NT2/D1 (cell line): Measurements from ENCODE around the gene MICAL1.

Experiments
- DNase-seq: peaks from one replicate; pipeline ENCODE4 v3.0.0-alpha.2; 2011; ENCODE audit warnings: low read depth, low spot score
- H3K27me3 ChIP-seq: 2 replicates; pipeline ENCODE4 v1.6.0; 2011; ENCODE audit warnings: mild to moderate bottlenecking; ENCODE audit not compliant: insufficient read length, insufficient read depth
- H3K36me3 ChIP-seq: 2 replicates; pipeline ENCODE4 v1.6.1; 2011; ENCODE audit warnings: mild to moderate bottlenecking, low read length, mixed read lengths; ENCODE audit not compliant: insufficient read depth, insufficient read length
- H3K4me1 ChIP-seq: 2 replicates; pipeline ENCODE4 v1.5.1; 2011; ENCODE audit not compliant: insufficient read depth, insufficient read length
- H3K4me3 ChIP-seq: 2 replicates; pipeline ENCODE4 v1.5.1; 2011; ENCODE audit warnings: low read depth; ENCODE audit not compliant: insufficient read length
- H3K9ac ChIP-seq: 2 replicates; pipeline ENCODE4 v1.6.0; 2011; ENCODE audit warnings: low read depth; ENCODE audit not compliant: insufficient read length
- H3K9me3 ChIP-seq: 2 replicates; pipeline ENCODE4 v1.5.1; 2011; ENCODE audit warnings: mild to moderate bottlenecking, low read length; ENCODE audit not compliant: insufficient read depth
- SUZ12 ChIP-seq: IDR thresholded peaks from 2 replicates; pipeline ENCODE4 v1.6.1; 2011; ENCODE audit not compliant: insufficient read length, insufficient read depth; ENCODE audit errors: extremely low read depth
- YY1 ChIP-seq: IDR thresholded peaks from 2 replicates; pipeline ENCODE4 v1.6.1; 2011; ENCODE audit not compliant: insufficient read length, insufficient read depth
- ZNF274 ChIP-seq: IDR thresholded peaks from 2 replicates; pipeline ENCODE4 v1.6.1; 2011; ENCODE audit warnings: mild to moderate bottlenecking, low read depth, low read length

Gene MICAL1

DNA sequence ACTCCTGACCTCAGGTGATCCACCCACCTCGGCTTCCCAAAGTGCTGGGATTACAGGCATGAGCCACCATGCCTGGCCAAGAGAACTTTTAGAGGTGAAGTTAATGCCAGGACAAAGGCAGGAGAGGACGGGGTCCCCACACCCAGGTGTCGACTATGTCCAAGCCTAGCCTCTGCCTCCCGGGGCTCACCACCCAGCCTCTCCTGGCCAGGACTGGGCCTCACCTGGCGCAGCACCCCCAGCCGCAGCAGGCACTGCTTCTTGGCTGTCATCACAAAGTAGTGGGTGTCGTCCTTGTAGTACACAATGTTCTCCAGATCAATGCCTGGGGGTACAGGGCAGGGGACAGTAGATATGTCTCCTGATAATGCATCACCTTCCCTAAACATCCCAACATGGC lies 4.2 kb downstream of the MICAL1 start:
- H3K4me1 ChIP-seq, result peaks cover 12% of the 10 kb centered on the region
- H3K36me3 ChIP-seq, result peaks cover 67% of the 10 kb centered on the region
- no peak for DNase-seq
- no peak overlapping the region for H3K9ac ChIP-seq
- no peaks in the 10 kb centered on the region for H3K9me3 ChIP-seq
- H3K27me3 ChIP-seq, result no peaks in the 10 kb centered on the region
- H3K4me3 ChIP-seq, result no peak overlapping the region
- TF ChIP-seq ZNF274 (no peak), SUZ12 (no peak), YY1 (no peak)

DNA sequence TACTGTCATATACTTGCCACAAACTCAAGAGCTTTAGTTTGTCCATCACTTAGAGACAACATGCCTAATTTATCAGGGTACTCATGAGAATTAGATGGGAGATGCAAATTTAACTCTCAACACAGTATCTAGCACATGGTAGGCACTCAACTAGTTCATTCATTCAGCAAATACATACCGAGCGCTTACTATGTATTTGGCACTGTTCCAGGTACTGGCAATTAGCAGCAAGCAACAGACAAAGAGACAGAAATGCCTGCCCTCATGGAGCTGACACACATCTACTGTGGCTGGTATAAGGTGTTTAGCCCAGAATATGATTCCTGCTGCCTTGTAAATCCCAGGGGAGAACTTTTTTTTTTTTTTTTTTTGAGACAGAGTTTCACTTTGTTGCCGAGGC lies 4.8 kb downstream of the MICAL1 start:
- Histone ChIP-seq H3K9ac (no peak overlapping the region), H3K9me3 (no peaks in the 10 kb centered on the region), H3K4me3 (no peak overlapping the region), H3K27me3 (no peaks in the 10 kb centered on the region), H3K4me1 (peaks cover 12% of the 10 kb centered on the region), H3K36me3 (peaks cover 73% of the 10 kb centered on the region)
- no peak for DNase-seq
- TF ChIP-seq SUZ12 (no peak), YY1 (no peak), ZNF274 (no peak)

DNA sequence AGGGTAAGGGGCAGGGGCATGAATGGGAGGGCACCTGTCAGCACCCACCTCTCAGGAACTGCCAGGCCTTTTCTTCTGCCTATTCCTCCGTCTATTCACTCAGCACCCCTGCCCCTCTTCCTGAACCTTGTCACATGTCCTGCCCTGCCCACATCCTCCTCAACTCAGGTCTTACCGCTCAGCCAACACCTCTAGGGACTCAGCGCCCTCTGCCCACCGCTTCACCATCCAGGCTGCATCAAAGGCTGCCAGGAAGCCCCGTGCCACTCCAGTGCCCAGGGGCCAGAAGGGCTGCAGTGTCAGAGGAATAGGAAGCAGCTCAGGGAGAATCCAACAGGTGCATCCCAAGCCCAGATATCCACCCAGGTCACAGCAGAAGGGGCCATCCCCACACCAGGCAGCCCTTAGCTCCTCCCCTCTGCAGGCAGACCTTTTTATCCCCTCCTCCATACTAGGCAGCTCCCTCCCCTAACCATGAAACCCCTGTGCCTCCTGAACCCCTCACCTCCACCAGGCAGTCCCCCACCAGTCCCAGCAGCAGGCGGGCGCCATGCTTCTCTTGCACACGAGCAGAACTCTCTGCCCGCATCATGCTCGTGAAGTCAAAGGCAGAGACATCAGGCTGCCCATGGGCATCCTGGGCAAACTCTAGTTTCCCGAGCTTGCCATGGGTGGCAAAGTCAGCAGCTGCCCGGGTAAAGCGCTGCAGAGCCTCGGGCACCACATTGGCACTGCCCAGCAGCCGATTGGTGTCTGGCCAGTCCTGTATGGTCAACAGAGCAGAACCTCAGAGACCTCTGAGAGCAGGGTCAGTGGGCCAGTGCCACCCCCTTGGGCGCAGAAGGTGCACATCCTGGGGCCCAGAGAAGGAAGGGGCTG lies 5.5 kb downstream of the MICAL1 start:
- Histone ChIP-seq H3K9ac (no peak overlapping the region), H3K36me3 (peaks cover 80% of the 10 kb centered on the region), H3K4me1 (peaks cover 12% of the 10 kb centered on the region), H3K27me3 (no peaks in the 10 kb centered on the region), H3K4me3 (no peak overlapping the region), H3K9me3 (no peaks in the 10 kb centered on the region)
- no peak for DNase-seq
- TF ChIP-seq SUZ12 (no peak), YY1 (no peak), ZNF274 (no peak)

DNA sequence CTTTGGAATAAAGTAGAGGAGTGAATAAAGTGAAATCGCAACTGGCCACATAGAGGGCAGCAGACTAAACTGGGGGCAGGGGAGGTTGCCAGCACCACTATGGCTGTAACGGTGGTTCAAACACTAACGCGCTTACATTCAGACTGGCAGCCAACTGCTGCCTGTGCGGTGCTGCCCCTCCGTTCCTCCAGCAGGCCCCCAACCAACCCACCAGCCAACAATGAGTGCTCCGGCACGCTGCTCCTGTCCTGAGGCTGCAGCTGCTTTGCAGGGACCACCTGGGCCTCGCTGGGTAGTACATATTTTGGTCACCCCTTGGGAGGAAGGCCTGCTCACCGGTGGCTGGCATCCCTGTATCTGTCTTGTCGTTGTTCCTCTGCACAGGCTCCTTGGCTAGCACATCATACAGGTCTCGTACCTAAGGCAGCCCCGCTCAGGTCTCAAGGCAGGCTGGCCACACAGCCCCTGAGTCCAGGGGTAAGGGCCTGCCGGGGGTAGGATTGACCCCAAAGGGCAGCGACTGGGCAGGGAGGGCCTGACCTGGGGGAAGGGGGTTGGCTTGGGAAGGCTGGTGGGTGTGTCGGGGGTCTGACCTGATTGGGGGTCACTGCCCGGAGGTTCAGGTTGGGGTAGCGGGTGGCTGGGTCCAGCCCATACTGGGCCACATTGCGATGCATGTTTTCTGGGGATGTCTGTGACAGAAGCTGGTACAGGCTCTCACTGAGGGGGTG lies 6.3 kb downstream of the MICAL1 start:
- H3K9ac ChIP-seq, result no peak overlapping the region
- TF ChIP-seq ZNF274 (no peak), YY1 (no peak), SUZ12 (no peak)
- H3K27me3 ChIP-seq, result no peaks in the 10 kb centered on the region
- peaks cover 88% of the 10 kb centered on the region for H3K36me3 ChIP-seq
- no peak overlapping the region for H3K4me3 ChIP-seq
- no peak for DNase-seq
- peaks cover 7% of the 10 kb centered on the region for H3K4me1 ChIP-seq
- no peaks in the 10 kb centered on the region for H3K9me3 ChIP-seq

DNA sequence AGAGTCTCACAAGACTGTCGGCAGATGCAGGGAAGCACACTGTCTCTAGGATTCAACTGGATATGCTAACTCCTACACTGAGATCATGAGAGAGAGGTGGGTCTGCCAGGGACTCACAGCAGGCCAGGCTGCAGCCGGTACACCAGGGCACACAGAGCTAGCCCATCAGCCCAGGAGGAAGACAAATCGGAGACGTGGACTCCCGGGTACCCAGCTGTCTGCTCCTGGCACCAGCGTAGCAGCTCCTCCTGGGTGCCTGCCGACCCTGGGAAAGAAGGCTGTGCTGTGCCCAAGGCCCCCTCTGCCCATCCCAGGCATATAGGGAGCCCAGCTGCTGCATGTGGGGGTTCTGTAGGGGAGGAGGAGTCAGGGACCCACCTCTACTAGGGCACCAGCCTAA lies 7.0 kb downstream of the MICAL1 start:
- H3K9me3 ChIP-seq, result no peaks in the 10 kb centered on the region
- DNase-seq, result no peak
- H3K27me3 ChIP-seq, result no peaks in the 10 kb centered on the region
- H3K4me3 ChIP-seq, result no peak overlapping the region
- H3K36me3 ChIP-seq, result peaks cover 90% of the 10 kb centered on the region
- no peak overlapping the region for H3K9ac ChIP-seq
- TF ChIP-seq ZNF274 (no peak), YY1 (no peak), SUZ12 (no peak)
- H3K4me1 ChIP-seq, result peaks cover 4% of the 10 kb centered on the region

DNA sequence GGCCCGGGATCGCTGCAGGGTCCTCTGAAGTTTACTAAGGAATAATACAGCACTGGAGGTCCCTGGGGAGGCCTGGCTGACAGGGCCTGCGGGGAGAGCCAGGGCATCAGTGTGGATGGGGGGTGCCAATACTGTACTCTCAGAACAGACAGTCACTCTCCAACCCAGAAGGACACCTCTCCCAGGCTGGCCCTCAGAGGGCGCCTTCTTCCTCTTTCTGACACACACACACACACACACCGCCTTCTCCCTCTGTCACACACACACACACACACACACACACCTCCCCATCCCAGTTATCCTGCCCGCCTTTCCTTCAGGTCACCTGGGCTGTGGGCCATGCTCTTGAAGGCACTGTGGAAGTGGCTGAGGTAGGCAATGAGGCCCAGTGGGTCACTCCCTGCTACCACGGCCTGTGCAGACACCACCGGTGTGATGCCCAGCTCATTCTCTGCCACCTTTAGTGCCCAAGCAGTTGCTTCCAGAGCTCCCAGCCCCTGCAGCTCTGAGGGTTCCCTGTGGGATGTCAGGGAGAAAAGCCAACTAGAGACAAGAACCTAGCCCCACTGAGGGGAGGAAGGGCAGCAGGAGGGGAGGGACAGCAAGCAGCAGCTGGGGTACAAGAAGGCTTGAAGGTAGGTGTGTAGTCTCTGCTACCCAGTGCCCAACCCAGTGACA lies 7.6 kb downstream of the MICAL1 start:
- no peak for DNase-seq
- Histone ChIP-seq H3K9ac (no peak overlapping the region), H3K4me1 (peaks cover 2% of the 10 kb centered on the region), H3K4me3 (no peak overlapping the region), H3K27me3 (no peaks in the 10 kb centered on the region), H3K9me3 (no peaks in the 10 kb centered on the region), H3K36me3 (peaks cover 89% of the 10 kb centered on the region)
- TF ChIP-seq SUZ12 (no peak), ZNF274 (no peak), YY1 (no peak)
